Astrocyte of the cerebellum (primary cell): ENCODE data around the gene SP100.
"Not testable (repeated sequence)": the region's sequence is repeated elsewhere in the genome, so short reads cannot be mapped to it uniquely, and the experiment has no call there.

Experiments
- DNase-seq: peaks from one replicate; pipeline ENCODE4 v3.0.0-alpha.2; 2011; ENCODE audit warnings: low read depth
- H3K4me3 ChIP-seq: 2 replicates; pipeline ENCODE4 v1.5.1; 2011; ENCODE audit warnings: mild to moderate bottlenecking, low read depth, low read length, moderate library complexity
- in situ Hi-C: cut with HindIII; loops from 2 replicates; pipeline ENCODE4 v1.10.0; 2017; ENCODE audit warnings: low sequenced_read_pairs
- TF ChIP-seq, protein P1 (sequence below): IDR thresholded peaks from 2 replicates; pipeline ENCODE4 v1.5.1; 2012; ENCODE audit warnings: low read length, low read depth, moderate library complexity, mild to moderate bottlenecking; ENCODE audit errors: missing control alignments

The SP100 gene

DNA sequence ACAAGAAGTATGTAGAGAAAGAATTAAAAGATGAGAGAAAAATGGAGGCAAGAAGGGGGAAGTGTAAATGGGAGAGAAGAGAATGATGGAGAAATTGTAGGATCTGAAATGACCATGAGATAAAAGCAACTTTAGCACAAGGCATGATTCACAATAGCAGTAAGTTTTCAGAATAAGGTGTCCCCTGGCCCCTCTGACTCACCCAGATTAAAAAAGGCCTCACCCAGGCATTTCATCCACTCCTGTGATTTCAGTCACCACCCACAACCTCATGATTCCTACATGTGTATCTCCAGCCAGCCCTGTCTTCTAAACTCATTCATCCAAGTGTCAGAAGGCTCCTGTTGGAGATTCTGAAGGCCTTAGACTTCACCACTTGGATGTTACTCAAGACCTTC lies 56.6 kb downstream of the SP100 start:
- TF ChIP-seq, protein P1, sequence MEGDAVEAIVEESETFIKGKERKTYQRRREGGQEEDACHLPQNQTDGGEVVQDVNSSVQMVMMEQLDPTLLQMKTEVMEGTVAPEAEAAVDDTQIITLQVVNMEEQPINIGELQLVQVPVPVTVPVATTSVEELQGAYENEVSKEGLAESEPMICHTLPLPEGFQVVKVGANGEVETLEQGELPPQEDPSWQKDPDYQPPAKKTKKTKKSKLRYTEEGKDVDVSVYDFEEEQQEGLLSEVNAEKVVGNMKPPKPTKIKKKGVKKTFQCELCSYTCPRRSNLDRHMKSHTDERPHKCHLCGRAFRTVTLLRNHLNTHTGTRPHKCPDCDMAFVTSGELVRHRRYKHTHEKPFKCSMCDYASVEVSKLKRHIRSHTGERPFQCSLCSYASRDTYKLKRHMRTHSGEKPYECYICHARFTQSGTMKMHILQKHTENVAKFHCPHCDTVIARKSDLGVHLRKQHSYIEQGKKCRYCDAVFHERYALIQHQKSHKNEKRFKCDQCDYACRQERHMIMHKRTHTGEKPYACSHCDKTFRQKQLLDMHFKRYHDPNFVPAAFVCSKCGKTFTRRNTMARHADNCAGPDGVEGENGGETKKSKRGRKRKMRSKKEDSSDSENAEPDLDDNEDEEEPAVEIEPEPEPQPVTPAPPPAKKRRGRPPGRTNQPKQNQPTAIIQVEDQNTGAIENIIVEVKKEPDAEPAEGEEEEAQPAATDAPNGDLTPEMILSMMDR: no peak

DNA sequence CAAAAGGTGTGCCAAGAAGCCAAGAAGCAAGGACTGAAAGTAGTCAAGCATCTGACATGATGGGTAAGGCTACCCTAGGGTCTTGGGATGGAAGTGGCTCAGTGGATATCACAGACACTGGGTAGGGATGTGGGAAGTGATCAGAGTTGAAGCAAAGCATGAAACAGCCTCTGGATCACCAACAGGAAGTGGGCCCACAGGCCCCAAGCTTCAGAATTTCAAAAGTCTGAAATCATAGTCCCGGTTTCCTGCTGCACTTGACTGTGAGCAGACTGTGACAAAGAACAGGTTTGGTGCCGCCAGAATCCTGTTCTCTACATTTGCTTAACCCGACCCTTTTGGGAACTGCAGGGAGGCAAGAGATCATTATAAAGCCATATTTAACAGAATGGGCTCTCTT lies 57.4 kb downstream of the SP100 start:
- H3K4me3 ChIP-seq: no peak overlapping the region
- in situ Hi-C loops: no loop called here
- TF ChIP-seq, protein P1: no peak
- DNase-seq: no peak

More for the DNA sequence above, 56.6 kb downstream of the SP100 start:
- in situ Hi-C loops: no loop called here
- H3K4me3 ChIP-seq: no peak overlapping the region
- peak; percentile 1 for DNase-seq

DNA sequence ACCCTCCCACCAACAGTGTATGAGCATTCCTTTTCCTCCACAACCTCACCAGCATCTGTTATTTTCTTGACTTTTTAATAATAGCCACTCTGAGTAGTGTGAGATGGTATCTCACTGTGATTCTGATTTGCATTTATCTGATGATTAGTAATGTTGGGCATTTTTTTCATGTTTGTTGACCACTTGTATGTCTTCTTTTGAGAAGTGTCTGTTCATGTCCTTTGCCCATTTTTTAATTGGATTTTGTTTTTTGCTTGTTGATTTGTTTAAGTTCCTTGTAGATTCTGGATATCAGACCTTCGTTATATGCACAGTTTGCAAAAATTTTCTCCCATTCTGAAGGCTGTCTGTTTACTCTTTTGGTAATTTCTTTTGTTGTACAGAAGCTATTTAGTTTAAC lies 59.1 kb downstream of the SP100 start:
- TF ChIP-seq, protein P1: no peak
- H3K4me3 ChIP-seq: no peak overlapping the region
- in situ Hi-C loops: no loop called here
- DNase-seq: no peak

DNA sequence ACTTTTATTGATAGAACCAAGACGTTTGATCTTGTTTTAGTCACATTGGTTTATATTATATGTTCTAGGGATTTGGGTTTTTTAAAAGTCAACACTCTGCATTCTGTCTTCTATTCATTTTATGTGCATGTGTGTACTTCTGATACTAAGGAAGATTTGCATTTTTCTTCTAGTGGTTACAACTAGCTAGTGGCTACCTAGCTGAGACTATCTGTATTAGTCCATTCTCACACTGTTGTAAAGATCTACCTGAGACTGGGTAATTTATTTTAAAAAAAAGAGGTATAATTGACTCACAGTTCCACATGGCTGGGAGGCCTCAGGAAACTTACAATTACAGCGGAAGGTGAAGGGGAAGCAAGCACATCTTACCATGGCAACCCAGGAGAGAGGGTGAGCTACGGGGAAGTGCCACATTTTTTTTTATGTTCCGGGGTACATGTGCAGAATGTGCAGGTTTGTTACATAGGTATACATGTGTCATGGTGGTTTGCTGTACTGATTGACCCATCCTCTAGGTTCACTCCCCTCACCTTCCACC lies 69.9 kb downstream of the SP100 start:
- in situ Hi-C loops: no loop called here
- TF ChIP-seq, protein P1: no peak
- H3K4me3 ChIP-seq: no peak overlapping the region
- no peak for DNase-seq

DNA sequence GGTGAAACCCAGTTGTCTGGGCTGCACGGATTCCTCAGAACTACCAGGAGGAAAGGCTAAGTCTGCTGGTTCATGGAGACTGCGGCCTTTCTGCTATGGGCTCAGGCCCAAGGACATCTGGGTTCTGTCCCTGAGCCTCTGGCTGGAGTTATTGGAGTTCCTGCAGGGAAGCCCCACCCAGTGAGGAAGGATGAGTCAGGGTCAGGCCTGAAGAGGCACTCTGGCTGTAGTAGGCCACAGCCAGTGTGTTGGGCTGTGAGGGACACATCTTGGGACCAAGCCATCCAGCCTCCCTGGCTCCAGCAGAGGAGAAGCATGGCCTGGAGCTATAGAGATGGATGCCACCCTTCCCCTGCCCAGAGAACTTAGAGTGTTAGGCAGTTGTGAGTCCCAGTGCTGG lies 75.2 kb downstream of the SP100 start:
- H3K4me3 ChIP-seq, DNase-seq, in situ Hi-C loops: not testable (repeated sequence)

DNA sequence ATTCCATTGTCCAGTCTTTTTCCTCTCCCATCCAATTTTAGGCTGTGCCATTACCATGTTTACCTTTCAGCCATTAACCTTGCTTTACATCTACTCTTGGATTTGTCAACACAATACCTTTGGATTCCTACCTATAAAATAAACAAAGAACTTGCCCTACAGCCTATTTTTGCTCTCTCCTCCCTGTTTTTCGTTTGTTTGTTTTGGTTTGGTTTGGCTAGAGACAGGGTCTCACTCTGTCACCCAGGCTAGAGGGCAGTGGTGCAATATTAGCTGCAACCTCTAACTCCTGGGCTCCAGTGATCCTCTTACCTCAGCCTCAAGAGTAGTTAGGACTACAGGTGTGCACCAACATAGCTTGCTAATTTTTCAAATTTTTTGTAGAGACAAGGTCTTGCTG lies 76.1 kb downstream of the SP100 start:
- TF ChIP-seq, protein P1: no peak
- in situ Hi-C loops: no loop called here
- no peak overlapping the region for H3K4me3 ChIP-seq
- DNase-seq: no peak

DNA sequence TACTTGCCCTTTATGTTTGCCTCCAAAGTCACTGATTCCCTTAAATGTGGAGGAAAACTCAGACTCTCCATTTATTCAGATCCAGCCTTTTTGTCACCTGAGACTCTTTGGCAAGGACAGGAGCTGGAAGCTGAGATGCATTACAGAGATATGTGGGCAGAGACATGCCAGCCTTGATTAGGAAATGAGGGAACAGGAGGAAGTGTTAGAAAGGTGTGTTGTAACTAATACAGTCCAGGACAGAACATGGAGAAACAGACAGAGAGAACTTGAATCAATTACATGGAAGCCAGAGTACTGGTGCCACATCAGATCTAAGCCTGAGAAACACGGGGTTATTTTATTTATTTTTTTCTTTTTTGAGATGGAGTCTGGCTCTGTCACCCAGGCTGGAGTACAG lies 79.0 kb downstream of the SP100 start:
- no peak overlapping the region for H3K4me3 ChIP-seq
- DNase-seq: no peak
- TF ChIP-seq, protein P1: no peak
- in situ Hi-C loops: no loop called here
